ENCODE results near the gene LHFPL5. TPM values are rescaled to one million over a fixed set of nuclear protein-coding genes. Genes with fewer than 3 reads are reported as not detected.
A peak's percentile ranks its signal among the peaks of the same experiment; 100 is the strongest.

LHFPL5 gene
- not detected in 2 replicates for total RNA-seq

- no peak for TF ChIP-seq CTCF (IDR thresholded peaks at IDR 0.05; ENCODE audit: insufficient read depth, low read length, severe bottlenecking)
- no peaks in the 10 kb centered on the region for H3K27me3 ChIP-seq (ENCODE audit: control insufficient read depth, insufficient read depth, low read length)
- H3K4me3 ChIP-seq (ENCODE audit: low read depth, low read length), result no peak within 1 kb of the TSS
- H3K36me3 ChIP-seq (ENCODE audit: control insufficient read depth, insufficient read depth, low read length), result no peaks in the 10 kb centered on the region
- DNase-seq (ENCODE audit: low read depth) (no peak), FAIRE-seq (no peak)
Measured at GRCh38 chr6:35804996-35805736, at the start of gene LHFPL5. LHFPL5 (plus strand) TSS chr6:35805352; CDS start chr6:35805671, 319 bp downstream.

- no peak for FAIRE-seq
- Histone ChIP-seq H3K36me3 (ENCODE audit: control insufficient read depth, insufficient read depth, low read length) (no peaks in the 10 kb centered on the region), H3K27me3 (ENCODE audit: control insufficient read depth, insufficient read depth, low read length) (no peaks in the 10 kb centered on the region), H3K4me3 (ENCODE audit: low read depth, low read length) (no peak overlapping the region)
- DNase-seq (ENCODE audit: low read depth), result peak; percentile 29
- peak; percentile 33 for TF ChIP-seq CTCF (IDR thresholded peaks at IDR 0.05; ENCODE audit: insufficient read depth, low read length, severe bottlenecking)
Measured at GRCh38 chr6:35757456-35758123, 47.6 kb upstream of the LHFPL5 start.

GRCh38 chr6:35759426-35759825 lies 45.7 kb upstream of the LHFPL5 start:
- no peaks in the 10 kb centered on the region for H3K27me3 ChIP-seq (ENCODE audit: control insufficient read depth, insufficient read depth, low read length)
- no peak for TF ChIP-seq CTCF (IDR thresholded peaks at IDR 0.05; ENCODE audit: insufficient read depth, low read length, severe bottlenecking)
- no peaks in the 10 kb centered on the region for H3K36me3 ChIP-seq (ENCODE audit: control insufficient read depth, insufficient read depth, low read length)
- DNase-seq (ENCODE audit: low read depth), result no peak
- H3K4me3 ChIP-seq (ENCODE audit: low read depth, low read length), result no peak overlapping the region
- no peak for FAIRE-seq

- Histone ChIP-seq H3K36me3 (ENCODE audit: control insufficient read depth, insufficient read depth, low read length) (no peaks in the 10 kb centered on the region), H3K27me3 (ENCODE audit: control insufficient read depth, insufficient read depth, low read length) (peaks cover 2% of the 10 kb centered on the region), H3K4me3 (ENCODE audit: low read depth, low read length) (no peak overlapping the region)
- FAIRE-seq, result no peak
- DNase-seq (ENCODE audit: low read depth), result no peak
- no peak for TF ChIP-seq CTCF (IDR thresholded peaks at IDR 0.05; ENCODE audit: insufficient read depth, low read length, severe bottlenecking)
Measured at GRCh38 chr6:35765739-35766138, 39.4 kb upstream of the LHFPL5 start.

- DNase-seq (ENCODE audit: low read depth), result no peak
- FAIRE-seq, result no peak
- no peak overlapping the region for H3K4me3 ChIP-seq (ENCODE audit: low read depth, low read length)
- H3K36me3 ChIP-seq (ENCODE audit: control insufficient read depth, insufficient read depth, low read length), result no peaks in the 10 kb centered on the region
- no peak for TF ChIP-seq CTCF (IDR thresholded peaks at IDR 0.05; ENCODE audit: insufficient read depth, low read length, severe bottlenecking)
- H3K27me3 ChIP-seq (ENCODE audit: control insufficient read depth, insufficient read depth, low read length), result peaks cover 2% of the 10 kb centered on the region
Measured at GRCh38 chr6:35769211-35769610, 35.9 kb upstream of the LHFPL5 start.
